AG04450 (cell line): Measurements from ENCODE around the gene MYO1F. TPM values are rescaled to one million over a fixed set of nuclear protein-coding genes. Genes with fewer than 3 reads are reported as not detected.
"Not testable (repeated sequence)": the region's sequence is repeated elsewhere in the genome, so short reads cannot be mapped to it uniquely, and the experiment has no call there.

Source experiments
- CTCF ChIA-PET: fragments of 300-600, 350-600 bp; formaldehyde crosslinking; extraction: SDS; loops from one replicate; lab custom pipeline; 2022; ENCODE audit warnings: antibody characterized with exemption, inconsistent platforms; lab: Charles Lee
- POLR2A ChIA-PET: fragments of 350-600 bp; formaldehyde crosslinking; extraction: SDS; loops from one replicate; lab custom pipeline; 2021; ENCODE audit warnings: antibody characterized with exemption, inconsistent platforms; lab: Yijun Ruan, JAX
- DNase-seq: peaks from one replicate; pipeline ENCODE4 v3.0.0-alpha.2; 2011; ENCODE audit warnings: low read depth, low spot score
- H3K27ac ChIP-seq: one replicate; pipeline ENCODE4 v1.5.1; 2012; ENCODE audit warnings: low read depth, low read length, control low read depth
- H3K27me3 ChIP-seq: one replicate; pipeline ENCODE4 v1.6.0; 2012; ENCODE audit warnings: low read length; ENCODE audit not compliant: control insufficient read depth, insufficient read depth
- H3K4me3 ChIP-seq: 2 replicates; pipeline ENCODE4 v1.5.1; 2011; ENCODE audit warnings: mild to moderate bottlenecking, low read depth, low read length, control low read depth
- H3K9me3 ChIP-seq: 2 replicates; pipeline ENCODE4 v1.5.1; 2012; ENCODE audit warnings: low read length; ENCODE audit not compliant: control insufficient read depth, insufficient read depth
- CTCF ChIP-seq: IDR thresholded peaks from 2 replicates; pipeline ENCODE4 v1.5.1; 2011; ENCODE audit warnings: low read depth, low read length, control low read depth, inconsistent platforms
- polyA plus RNA-seq: library from polyadenylated mRNA; depleted of rRNA; stranded (reverse); fragments of >200 nt; gene quantifications from 2 replicates; pipeline ENCODE4 v1.2.3, GENCODE V29; 2011

The MYO1F gene
- polyA plus RNA-seq, 1 experiment = 0.10 TPM

- CTCF ChIA-PET = interaction anchor here (1.8 kb wide), 1 partner anchor 63 kb away, joined by 6 read pairs; no protein-coding TSS in a partner anchor
These were observed 59.4 kb downstream of the MYO1F start for GRCh38 chr19:8517551-8518442.

GRCh38 chr19:8515317-8515716, 61.9 kb downstream of the MYO1F start:
- DNase-seq = no peak
- Histone ChIP-seq H3K4me3 (no peak overlapping the region), H3K27me3 (peaks cover 3% of the 10 kb centered on the region), H3K9me3 (peaks cover 4% of the 10 kb centered on the region; the same call in 1 of the 2 replicates), H3K27ac (no peak overlapping the region)
- TF ChIP-seq CTCF = no peak
- ChIA-PET POLR2A (interaction anchor here (0.5 kb wide), 1 partner anchor 123 kb away, joined by 3 read pairs; no protein-coding TSS in a partner anchor), CTCF (no interaction called here)

More at GRCh38 chr19:8517551-8518442, 59.4 kb downstream of the MYO1F start:
- no peaks in the 10 kb centered on the region for H3K9me3 ChIP-seq
- H3K4me3 ChIP-seq = no peak overlapping the region
- TF ChIP-seq CTCF = no peak
- no peak overlapping the region for H3K27ac ChIP-seq
- no peak for DNase-seq
- H3K27me3 ChIP-seq = peaks cover 3% of the 10 kb centered on the region
- POLR2A ChIA-PET = interaction anchor here (0.7 kb wide), 1 partner anchor 11 kb away, joined by 3 read pairs; no protein-coding TSS in a partner anchor

GRCh38 chr19:8514505-8515009, 62.7 kb downstream of the MYO1F start:
- Histone ChIP-seq H3K27ac (peak overlapping the region; percentile 73), H3K4me3 (peak overlapping the region; percentile 76; the same call in 1 of the 2 replicates)
- H3K9me3 ChIP-seq, H3K27me3 ChIP-seq, DNase-seq: not testable (repeated sequence)
- CTCF ChIA-PET = interaction anchor here (1.0 to 1.7 kb wide), 3 partner anchors 9 to 101 kb away, joined by 3 to 8 read pairs (median 6); partner anchors contain the start of gene MARCHF2
- POLR2A ChIA-PET = interaction anchor here (0.5 to 2.0 kb wide), 20 partner anchors 8 to 207 kb away, joined by 3 to 13 read pairs (median 5); partner anchors contain the start of genes ANGPTL4, HNRNPM, MARCHF2 and NDUFA7

- DNase-seq = peak; percentile 92
- peaks cover 3% of the 10 kb centered on the region for H3K27me3 ChIP-seq
- CTCF ChIA-PET = interaction anchor here (0.9 to 1.7 kb wide), 7 partner anchors 9 to 570 kb away, joined by 3 to 19 read pairs (median 8); partner anchors contain the start of gene MARCHF2
- peaks cover 4% of the 10 kb centered on the region; the same call in 1 of the 2 replicates for H3K9me3 ChIP-seq
- POLR2A ChIA-PET = interaction anchor here (0.5 to 2.0 kb wide), 27 partner anchors 8 to 1495 kb away, joined by 3 to 13 read pairs (median 5); partner anchors contain the start of genes ANGPTL4, HNRNPM, MARCHF2 and NDUFA7
- H3K4me3 ChIP-seq = peak within 1 kb of the TSS; percentile 76
- no peak for TF ChIP-seq CTCF
- peak within 1 kb of the TSS; percentile 73 for H3K27ac ChIP-seq
These were observed 63.3 kb downstream of the MYO1F start, which contains the start of gene ZNF414 for GRCh38 chr19:8513687-8514504. Gene ZNF414 (minus strand): TSS chr19:8514167. CDS start chr19:8514046, 121 bp downstream.
